ENCODE data around the gene NOL6. TPM values are rescaled to one million over a fixed set of nuclear protein-coding genes. Genes with fewer than 3 reads are reported as not detected.

NOL6 gene
- total and polyA plus RNA-seq, 2 of the 13 experiments (the other 11 are each of a cell fraction or from before 2014, with no cell fraction given) = 17.0 to 30.2 TPM

DNA sequence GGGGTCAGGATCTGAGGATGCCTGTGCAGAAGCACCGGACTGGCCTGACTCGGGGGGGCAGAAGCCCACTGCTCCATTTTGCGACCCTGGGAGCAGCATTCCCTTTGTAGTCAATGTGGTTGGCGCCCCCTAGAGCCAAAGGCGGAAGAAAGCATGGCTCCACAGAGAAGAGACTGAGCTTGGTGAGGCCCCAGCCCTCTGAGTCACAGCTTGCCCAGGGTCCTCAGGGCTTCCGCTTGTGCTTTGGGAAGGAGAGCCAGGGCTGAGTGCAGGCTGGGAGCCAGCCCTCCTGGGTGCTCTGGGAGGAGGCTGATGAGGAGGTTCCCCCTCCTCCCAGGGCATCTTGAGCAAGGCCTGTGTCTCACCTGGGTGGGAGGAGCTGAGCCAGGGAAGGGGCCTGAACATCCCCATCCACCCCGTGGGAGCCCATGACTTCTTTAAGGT lies 20.9 kb downstream of the NOL6 start (continued):
- TF ChIP-seq, protein P1, sequence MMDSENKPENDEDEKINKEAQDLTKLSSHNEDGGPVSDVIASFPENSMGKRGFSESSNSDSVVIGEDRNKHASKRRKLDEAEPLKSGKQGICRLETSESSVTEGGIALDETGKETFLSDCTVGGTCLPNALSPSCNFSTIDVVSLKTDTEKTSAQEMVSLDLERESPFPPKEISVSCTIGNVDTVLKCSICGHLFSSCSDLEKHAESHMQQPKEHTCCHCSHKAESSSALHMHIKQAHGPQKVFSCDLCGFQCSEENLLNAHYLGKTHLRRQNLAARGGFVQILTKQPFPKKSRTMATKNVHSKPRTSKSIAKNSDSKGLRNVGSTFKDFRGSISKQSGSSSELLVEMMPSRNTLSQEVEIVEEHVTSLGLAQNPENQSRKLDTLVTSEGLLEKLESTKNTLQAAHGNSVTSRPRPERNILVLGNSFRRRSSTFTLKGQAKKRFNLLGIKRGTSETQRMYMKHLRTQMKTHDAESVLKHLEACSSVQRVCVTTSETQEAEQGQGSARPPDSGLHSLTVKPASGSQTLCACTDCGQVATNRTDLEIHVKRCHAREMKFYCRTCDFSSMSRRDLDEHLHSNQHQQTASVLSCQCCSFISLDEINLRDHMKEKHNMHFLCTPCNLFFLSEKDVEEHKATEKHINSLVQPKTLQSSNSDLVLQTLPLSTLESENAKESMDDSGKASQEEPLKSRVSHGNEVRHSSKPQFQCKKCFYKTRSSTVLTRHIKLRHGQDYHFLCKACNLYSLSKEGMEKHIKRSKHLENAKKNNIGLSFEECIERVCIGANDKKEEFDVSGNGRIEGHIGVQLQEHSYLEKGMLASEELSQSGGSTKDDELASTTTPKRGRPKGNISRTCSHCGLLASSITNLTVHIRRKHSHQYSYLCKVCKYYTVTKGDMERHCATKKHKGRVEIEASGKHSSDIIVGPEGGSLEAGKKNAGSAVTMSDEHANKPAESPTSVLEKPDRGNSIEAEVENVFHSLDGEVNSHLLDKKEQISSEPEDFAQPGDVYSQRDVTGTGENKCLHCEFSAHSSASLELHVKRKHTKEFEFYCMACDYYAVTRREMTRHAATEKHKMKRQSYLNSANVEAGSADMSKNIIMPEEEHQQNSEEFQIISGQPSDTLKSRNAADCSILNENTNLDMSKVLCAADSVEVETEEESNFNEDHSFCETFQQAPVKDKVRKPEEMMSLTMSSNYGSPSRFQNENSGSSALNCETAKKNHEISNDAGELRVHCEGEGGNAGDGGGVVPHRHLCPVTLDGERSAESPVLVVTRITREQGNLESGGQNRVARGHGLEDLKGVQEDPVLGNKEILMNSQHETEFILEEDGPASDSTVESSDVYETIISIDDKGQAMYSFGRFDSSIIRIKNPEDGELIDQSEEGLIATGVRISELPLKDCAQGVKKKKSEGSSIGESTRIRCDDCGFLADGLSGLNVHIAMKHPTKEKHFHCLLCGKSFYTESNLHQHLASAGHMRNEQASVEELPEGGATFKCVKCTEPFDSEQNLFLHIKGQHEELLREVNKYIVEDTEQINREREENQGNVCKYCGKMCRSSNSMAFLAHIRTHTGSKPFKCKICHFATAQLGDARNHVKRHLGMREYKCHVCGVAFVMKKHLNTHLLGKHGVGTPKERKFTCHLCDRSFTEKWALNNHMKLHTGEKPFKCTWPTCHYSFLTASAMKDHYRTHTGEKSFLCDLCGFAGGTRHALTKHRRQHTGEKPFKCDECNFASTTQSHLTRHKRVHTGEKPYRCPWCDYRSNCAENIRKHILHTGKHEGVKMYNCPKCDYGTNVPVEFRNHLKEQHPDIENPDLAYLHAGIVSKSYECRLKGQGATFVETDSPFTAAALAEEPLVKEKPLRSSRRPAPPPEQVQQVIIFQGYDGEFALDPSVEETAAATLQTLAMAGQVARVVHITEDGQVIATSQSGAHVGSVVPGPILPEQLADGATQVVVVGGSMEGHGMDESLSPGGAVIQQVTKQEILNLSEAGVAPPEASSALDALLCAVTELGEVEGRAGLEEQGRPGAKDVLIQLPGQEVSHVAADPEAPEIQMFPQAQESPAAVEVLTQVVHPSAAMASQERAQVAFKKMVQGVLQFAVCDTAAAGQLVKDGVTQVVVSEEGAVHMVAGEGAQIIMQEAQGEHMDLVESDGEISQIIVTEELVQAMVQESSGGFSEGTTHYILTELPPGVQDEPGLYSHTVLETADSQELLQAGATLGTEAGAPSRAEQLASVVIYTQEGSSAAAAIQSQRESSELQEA (CRISPR knock-in tag; IDR thresholded peaks at IDR 0.05; ENCODE audit: not compliant biosample characterization) = no peak
- TF ChIP-seq, protein P2, sequence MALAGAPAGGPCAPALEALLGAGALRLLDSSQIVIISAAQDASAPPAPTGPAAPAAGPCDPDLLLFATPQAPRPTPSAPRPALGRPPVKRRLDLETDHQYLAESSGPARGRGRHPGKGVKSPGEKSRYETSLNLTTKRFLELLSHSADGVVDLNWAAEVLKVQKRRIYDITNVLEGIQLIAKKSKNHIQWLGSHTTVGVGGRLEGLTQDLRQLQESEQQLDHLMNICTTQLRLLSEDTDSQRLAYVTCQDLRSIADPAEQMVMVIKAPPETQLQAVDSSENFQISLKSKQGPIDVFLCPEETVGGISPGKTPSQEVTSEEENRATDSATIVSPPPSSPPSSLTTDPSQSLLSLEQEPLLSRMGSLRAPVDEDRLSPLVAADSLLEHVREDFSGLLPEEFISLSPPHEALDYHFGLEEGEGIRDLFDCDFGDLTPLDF (CRISPR knock-in tag; IDR thresholded peaks at IDR 0.05) = no peak
- TF ChIP-seq, protein P3, sequence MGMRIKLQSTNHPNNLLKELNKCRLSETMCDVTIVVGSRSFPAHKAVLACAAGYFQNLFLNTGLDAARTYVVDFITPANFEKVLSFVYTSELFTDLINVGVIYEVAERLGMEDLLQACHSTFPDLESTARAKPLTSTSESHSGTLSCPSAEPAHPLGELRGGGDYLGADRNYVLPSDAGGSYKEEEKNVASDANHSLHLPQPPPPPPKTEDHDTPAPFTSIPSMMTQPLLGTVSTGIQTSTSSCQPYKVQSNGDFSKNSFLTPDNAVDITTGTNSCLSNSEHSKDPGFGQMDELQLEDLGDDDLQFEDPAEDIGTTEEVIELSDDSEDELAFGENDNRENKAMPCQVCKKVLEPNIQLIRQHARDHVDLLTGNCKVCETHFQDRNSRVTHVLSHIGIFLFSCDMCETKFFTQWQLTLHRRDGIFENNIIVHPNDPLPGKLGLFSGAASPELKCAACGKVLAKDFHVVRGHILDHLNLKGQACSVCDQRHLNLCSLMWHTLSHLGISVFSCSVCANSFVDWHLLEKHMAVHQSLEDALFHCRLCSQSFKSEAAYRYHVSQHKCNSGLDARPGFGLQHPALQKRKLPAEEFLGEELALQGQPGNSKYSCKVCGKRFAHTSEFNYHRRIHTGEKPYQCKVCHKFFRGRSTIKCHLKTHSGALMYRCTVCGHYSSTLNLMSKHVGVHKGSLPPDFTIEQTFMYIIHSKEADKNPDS (CRISPR knock-in tag; IDR thresholded peaks at IDR 0.05) = no peak
- TF ChIP-seq ZNF232 (CRISPR knock-in tag; IDR thresholded peaks at IDR 0.05; ENCODE audit: borderline replicate concordance) = no peak
- TF ChIP-seq, protein P4, sequence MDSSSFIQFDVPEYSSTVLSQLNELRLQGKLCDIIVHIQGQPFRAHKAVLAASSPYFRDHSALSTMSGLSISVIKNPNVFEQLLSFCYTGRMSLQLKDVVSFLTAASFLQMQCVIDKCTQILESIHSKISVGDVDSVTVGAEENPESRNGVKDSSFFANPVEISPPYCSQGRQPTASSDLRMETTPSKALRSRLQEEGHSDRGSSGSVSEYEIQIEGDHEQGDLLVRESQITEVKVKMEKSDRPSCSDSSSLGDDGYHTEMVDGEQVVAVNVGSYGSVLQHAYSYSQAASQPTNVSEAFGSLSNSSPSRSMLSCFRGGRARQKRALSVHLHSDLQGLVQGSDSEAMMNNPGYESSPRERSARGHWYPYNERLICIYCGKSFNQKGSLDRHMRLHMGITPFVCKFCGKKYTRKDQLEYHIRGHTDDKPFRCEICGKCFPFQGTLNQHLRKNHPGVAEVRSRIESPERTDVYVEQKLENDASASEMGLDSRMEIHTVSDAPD (CRISPR knock-in tag; IDR thresholded peaks at IDR 0.05) = no peak
- no peak for TF ChIP-seq RAD51 (IDR thresholded peaks at IDR 0.05; ENCODE audit: borderline replicate concordance)
- TF ChIP-seq, protein P5, sequence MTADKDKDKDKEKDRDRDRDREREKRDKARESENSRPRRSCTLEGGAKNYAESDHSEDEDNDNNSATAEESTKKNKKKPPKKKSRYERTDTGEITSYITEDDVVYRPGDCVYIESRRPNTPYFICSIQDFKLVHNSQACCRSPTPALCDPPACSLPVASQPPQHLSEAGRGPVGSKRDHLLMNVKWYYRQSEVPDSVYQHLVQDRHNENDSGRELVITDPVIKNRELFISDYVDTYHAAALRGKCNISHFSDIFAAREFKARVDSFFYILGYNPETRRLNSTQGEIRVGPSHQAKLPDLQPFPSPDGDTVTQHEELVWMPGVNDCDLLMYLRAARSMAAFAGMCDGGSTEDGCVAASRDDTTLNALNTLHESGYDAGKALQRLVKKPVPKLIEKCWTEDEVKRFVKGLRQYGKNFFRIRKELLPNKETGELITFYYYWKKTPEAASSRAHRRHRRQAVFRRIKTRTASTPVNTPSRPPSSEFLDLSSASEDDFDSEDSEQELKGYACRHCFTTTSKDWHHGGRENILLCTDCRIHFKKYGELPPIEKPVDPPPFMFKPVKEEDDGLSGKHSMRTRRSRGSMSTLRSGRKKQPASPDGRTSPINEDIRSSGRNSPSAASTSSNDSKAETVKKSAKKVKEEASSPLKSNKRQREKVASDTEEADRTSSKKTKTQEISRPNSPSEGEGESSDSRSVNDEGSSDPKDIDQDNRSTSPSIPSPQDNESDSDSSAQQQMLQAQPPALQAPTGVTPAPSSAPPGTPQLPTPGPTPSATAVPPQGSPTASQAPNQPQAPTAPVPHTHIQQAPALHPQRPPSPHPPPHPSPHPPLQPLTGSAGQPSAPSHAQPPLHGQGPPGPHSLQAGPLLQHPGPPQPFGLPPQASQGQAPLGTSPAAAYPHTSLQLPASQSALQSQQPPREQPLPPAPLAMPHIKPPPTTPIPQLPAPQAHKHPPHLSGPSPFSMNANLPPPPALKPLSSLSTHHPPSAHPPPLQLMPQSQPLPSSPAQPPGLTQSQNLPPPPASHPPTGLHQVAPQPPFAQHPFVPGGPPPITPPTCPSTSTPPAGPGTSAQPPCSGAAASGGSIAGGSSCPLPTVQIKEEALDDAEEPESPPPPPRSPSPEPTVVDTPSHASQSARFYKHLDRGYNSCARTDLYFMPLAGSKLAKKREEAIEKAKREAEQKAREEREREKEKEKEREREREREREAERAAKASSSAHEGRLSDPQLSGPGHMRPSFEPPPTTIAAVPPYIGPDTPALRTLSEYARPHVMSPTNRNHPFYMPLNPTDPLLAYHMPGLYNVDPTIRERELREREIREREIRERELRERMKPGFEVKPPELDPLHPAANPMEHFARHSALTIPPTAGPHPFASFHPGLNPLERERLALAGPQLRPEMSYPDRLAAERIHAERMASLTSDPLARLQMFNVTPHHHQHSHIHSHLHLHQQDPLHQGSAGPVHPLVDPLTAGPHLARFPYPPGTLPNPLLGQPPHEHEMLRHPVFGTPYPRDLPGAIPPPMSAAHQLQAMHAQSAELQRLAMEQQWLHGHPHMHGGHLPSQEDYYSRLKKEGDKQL (CRISPR knock-in tag; IDR thresholded peaks at IDR 0.05; ENCODE audit: low read depth) = no peak
- no peak for TF ChIP-seq SYNCRIP (IDR thresholded peaks at IDR 0.05; ENCODE audit: insufficient read depth, low read depth, low read length)
- TF ChIP-seq MTA1 (CRISPR knock-in tag; IDR thresholded peaks at IDR 0.05; ENCODE audit: borderline replicate concordance) = no peak
- TF ChIP-seq SRSF1 (optimal IDR thresholded peaks at IDR 0.05; ENCODE audit: low read depth, low read length) = no peak

Data from HepG2 (cell line).